ENCODE data around the gene MDN1. TPM values are rescaled to one million over a fixed set of nuclear protein-coding genes. Genes with fewer than 3 reads are reported as not detected.

The MDN1 gene
- total RNA-seq, 2 experiments from 2014 or later: 48.6 to 62.3 TPM

- no peaks in the 10 kb centered on the region for H3K4me1 ChIP-seq (ENCODE audit: insufficient read depth, low read length, poor library complexity, severe bottlenecking)
- H3K9me3 ChIP-seq (ENCODE audit: low read length): no peaks in the 10 kb centered on the region
- peaks cover 98% of the 10 kb centered on the region for H3K36me3 ChIP-seq (ENCODE audit: insufficient read depth, low read length)
- no peak overlapping the region for H2AFZ ChIP-seq (ENCODE audit: low read length)
- H3K9me2 ChIP-seq (ENCODE audit: insufficient read depth, low read length): no peaks in the 10 kb centered on the region
- no peak overlapping the region for H3K27ac ChIP-seq (ENCODE audit: low read depth, low read length, poor library complexity, severe bottlenecking)
- POLR2A ChIA-PET: interaction anchor here (1.0 kb wide), 1 partner anchor 9 kb away, joined by 3 read pairs; no protein-coding TSS in a partner anchor
- DNase-seq (ENCODE audit: low spot score): no peak
- intact Hi-C loops (cut with micrococcal nuclease; ENCODE audit: unreplicated experiment): no loop called here
- no peak overlapping the region for H3K4me3 ChIP-seq (ENCODE audit: low read depth, low read length, poor library complexity, severe bottlenecking)
- CTCF ChIA-PET (ENCODE audit: unreplicated experiment): no interaction called here
- no peak overlapping the region for H3K4me2 ChIP-seq (ENCODE audit: low read length)
- H3K79me2 ChIP-seq (ENCODE audit: insufficient read depth, low read depth, low read length): no peaks in the 10 kb centered on the region
- no peak for TF ChIP-seq CTCF (conservative IDR thresholded peaks at IDR 0.05; ENCODE audit: low read length)
- TF ChIP-seq EZH2phosphoT487 (IDR thresholded peaks at IDR 0.05; ENCODE audit: borderline replicate concordance, low read depth, low read length): no peak
- no TSS peak for BruUV-seq (replicated peaks)
- no peaks in the 10 kb centered on the region for H4K20me1 ChIP-seq (ENCODE audit: insufficient read depth, low read length)
Measured at GRCh38 chr6:89660981-89661380, 158.6 kb downstream of the MDN1 start.

- intact Hi-C loops (cut with micrococcal nuclease; ENCODE audit: unreplicated experiment): no loop called here
- Histone ChIP-seq H4K20me1 (ENCODE audit: insufficient read depth, low read length) (no peaks in the 10 kb centered on the region), H3K79me2 (ENCODE audit: insufficient read depth, low read depth, low read length) (no peaks in the 10 kb centered on the region), H3K9me2 (ENCODE audit: insufficient read depth, low read length) (no peaks in the 10 kb centered on the region), H3K9me3 (ENCODE audit: low read length) (no peaks in the 10 kb centered on the region), H3K4me1 (ENCODE audit: insufficient read depth, low read length, poor library complexity, severe bottlenecking) (no peaks in the 10 kb centered on the region), H3K4me2 (ENCODE audit: low read length) (no peak overlapping the region), H3K36me3 (ENCODE audit: insufficient read depth, low read length) (peaks cover 97% of the 10 kb centered on the region), H3K27ac (ENCODE audit: low read depth, low read length, poor library complexity, severe bottlenecking) (no peak overlapping the region), H2AFZ (ENCODE audit: low read length) (no peak overlapping the region), H3K4me3 (ENCODE audit: low read depth, low read length, poor library complexity, severe bottlenecking) (no peak overlapping the region)
- no peak for DNase-seq (ENCODE audit: low spot score)
- BruUV-seq (replicated peaks): no TSS peak
- TF ChIP-seq EZH2phosphoT487 (IDR thresholded peaks at IDR 0.05; ENCODE audit: borderline replicate concordance, low read depth, low read length) (no peak), CTCF (conservative IDR thresholded peaks at IDR 0.05; ENCODE audit: low read length) (no peak)
- ChIA-PET POLR2A (no interaction called here), CTCF (ENCODE audit: unreplicated experiment) (no interaction called here)
Measured at GRCh38 chr6:89657445-89658158, 162.0 kb downstream of the MDN1 start.

- POLR2A ChIA-PET: interaction anchor here (0.6 to 1.2 kb wide), 2 partner anchors 16 to 304 kb away, joined by 3 read pairs; partner anchors contain the start of gene LYRM2
Measured at GRCh38 chr6:89655122-89655521, 164.5 kb downstream of the MDN1 start.

More at GRCh38 chr6:89655122-89655521, 164.5 kb downstream of the MDN1 start:
- intact Hi-C loops (cut with micrococcal nuclease; ENCODE audit: unreplicated experiment): no loop called here
- Histone ChIP-seq H3K79me2 (ENCODE audit: insufficient read depth, low read depth, low read length) (no peaks in the 10 kb centered on the region), H3K4me2 (ENCODE audit: low read length) (no peak overlapping the region), H3K9me3 (ENCODE audit: low read length) (no peaks in the 10 kb centered on the region), H3K4me1 (ENCODE audit: insufficient read depth, low read length, poor library complexity, severe bottlenecking) (no peaks in the 10 kb centered on the region), H2AFZ (ENCODE audit: low read length) (no peak overlapping the region), H3K27ac (ENCODE audit: low read depth, low read length, poor library complexity, severe bottlenecking) (no peak overlapping the region), H3K9me2 (ENCODE audit: insufficient read depth, low read length) (no peaks in the 10 kb centered on the region), H4K20me1 (ENCODE audit: insufficient read depth, low read length) (no peaks in the 10 kb centered on the region), H3K4me3 (ENCODE audit: low read depth, low read length, poor library complexity, severe bottlenecking) (no peak overlapping the region), H3K36me3 (ENCODE audit: insufficient read depth, low read length) (peaks cover 95% of the 10 kb centered on the region)
- no TSS peak for BruUV-seq (replicated peaks)
- no peak for DNase-seq (ENCODE audit: low spot score)
- TF ChIP-seq CTCF (conservative IDR thresholded peaks at IDR 0.05; ENCODE audit: low read length): no peak
- no peak for TF ChIP-seq EZH2phosphoT487 (IDR thresholded peaks at IDR 0.05; ENCODE audit: borderline replicate concordance, low read depth, low read length)
- CTCF ChIA-PET (ENCODE audit: unreplicated experiment): no interaction called here

Data from OCI-LY7 (cell line).